HUES48 (cell line): ENCODE measurements around the gene SH2D3C.

Source experiments
- H3K27ac ChIP-seq: one replicate; pipeline ENCODE4 v1.7.0; 2013; ENCODE audit warnings: low read depth, low read length, inconsistent platforms
- H3K27me3 ChIP-seq: 2 replicates; pipeline ENCODE4 v1.6.1; 2013; ENCODE audit warnings: mild to moderate bottlenecking, low read length; ENCODE audit not compliant: control insufficient read depth, insufficient read depth
- H3K36me3 ChIP-seq: 2 replicates; pipeline ENCODE4 v1.6.1; 2013; ENCODE audit warnings: low read length; ENCODE audit not compliant: control insufficient read depth, insufficient read depth
- H3K4me1 ChIP-seq: 2 replicates; pipeline ENCODE4 v1.6.1; 2013; ENCODE audit warnings: mild to moderate bottlenecking, low read length; ENCODE audit not compliant: control insufficient read depth, insufficient read depth
- H3K4me3 ChIP-seq: 2 replicates; pipeline ENCODE4 v1.5.1; 2013; ENCODE audit warnings: mild to moderate bottlenecking, low read depth, low read length
- H3K9ac ChIP-seq: 2 replicates; pipeline ENCODE4 v1.6.1; 2013; ENCODE audit warnings: mild to moderate bottlenecking, low read depth, low read length, moderate library complexity
- H3K9me3 ChIP-seq: 2 replicates; pipeline ENCODE4 v1.6.1; 2013; ENCODE audit warnings: low read length; ENCODE audit not compliant: control insufficient read depth, insufficient read depth

The SH2D3C gene

DNA sequence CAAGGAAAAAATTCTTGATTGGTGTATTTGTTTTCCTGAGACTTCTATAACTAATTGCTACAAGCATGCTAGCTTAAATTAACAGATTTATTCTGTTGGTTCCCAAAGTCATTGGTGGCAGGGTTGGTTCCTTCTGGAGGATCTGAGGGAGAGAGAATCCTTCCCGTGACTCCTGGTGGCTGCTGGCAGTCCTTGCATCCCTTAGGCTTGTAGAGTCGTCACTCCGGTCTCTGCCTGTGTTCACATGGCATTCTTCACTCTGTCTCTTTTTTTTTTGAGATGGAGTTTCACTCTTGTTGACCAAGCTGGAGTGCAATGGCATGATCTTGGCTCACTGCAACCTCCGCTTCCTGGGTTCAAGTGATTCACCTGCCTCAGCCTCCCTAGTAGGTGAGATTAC lies 12.6 kb upstream of the SH2D3C start:
- H3K27me3 ChIP-seq: no peaks in the 10 kb centered on the region
- H3K36me3 ChIP-seq: peaks cover 64% of the 10 kb centered on the region
- peaks cover 4% of the 10 kb centered on the region; the same call in 1 of the 2 replicates for H3K4me1 ChIP-seq
- no peak overlapping the region for H3K4me3 ChIP-seq
- H3K9me3 ChIP-seq: no peaks in the 10 kb centered on the region
- no peak overlapping the region for H3K9ac ChIP-seq
- no peak overlapping the region for H3K27ac ChIP-seq

DNA sequence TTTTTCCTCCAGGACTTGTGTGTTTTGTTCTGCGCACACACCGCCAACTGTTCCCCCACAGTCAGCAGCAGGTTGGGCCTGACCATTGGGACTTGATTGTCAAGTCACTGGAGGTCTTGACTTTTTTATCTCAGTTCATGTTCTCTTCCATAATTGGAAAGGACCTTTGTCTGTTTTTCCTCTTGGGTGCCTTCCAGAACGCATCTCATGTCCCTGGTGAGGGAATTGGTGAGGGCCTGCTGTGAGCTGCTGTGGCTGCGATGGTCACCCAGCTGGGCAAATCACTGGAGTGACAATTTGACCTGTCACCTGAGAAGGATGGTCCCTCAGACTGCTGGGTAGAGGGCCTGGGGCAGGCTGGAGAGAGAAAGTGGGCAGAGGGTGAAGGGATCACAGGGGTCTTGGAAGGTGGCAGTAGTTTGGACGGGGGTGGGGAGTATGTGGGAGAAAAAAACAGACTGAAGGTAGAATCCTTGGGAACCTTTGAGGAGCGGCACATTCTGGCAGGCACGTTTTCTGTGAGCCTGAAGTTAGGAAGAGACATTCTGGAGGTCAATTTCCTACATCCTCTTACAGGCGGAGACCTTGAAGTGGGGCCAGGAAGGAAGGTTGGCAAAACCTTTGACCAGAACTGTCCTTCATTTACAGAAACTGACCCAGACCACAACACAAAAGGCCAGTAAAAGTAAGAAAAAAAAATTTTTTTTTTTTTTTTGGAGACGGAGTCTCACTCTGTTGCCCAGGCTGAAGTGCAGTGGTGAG lies 11.8 kb upstream of the SH2D3C start:
- Histone ChIP-seq H3K4me3 (no peak overlapping the region), H3K9ac (no peak overlapping the region), H3K27me3 (no peaks in the 10 kb centered on the region), H3K36me3 (peaks cover 64% of the 10 kb centered on the region), H3K9me3 (no peaks in the 10 kb centered on the region), H3K27ac (no peak overlapping the region), H3K4me1 (peaks cover 4% of the 10 kb centered on the region; the same call in 1 of the 2 replicates)

DNA sequence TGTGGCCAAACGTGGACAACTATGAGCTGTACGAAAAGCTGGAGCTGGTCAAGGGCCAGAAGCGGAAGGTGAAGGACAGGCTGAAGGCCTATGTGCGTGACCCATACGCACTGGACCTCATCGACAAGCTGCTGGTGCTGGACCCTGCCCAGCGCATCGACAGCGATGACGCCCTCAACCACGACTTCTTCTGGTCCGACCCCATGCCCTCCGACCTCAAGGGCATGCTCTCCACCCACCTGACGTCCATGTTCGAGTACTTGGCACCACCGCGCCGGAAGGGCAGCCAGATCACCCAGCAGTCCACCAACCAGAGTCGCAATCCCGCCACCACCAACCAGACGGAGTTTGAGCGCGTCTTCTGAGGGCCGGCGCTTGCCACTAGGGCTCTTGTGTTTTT lies 10.7 kb upstream of the SH2D3C start:
- Histone ChIP-seq H3K36me3 (peaks cover 64% of the 10 kb centered on the region), H3K9ac (no peak overlapping the region), H3K27ac (no peak overlapping the region), H3K4me3 (no peak overlapping the region), H3K27me3 (no peaks in the 10 kb centered on the region), H3K4me1 (peaks cover 7% of the 10 kb centered on the region; the same call in 1 of the 2 replicates), H3K9me3 (no peaks in the 10 kb centered on the region)

DNA sequence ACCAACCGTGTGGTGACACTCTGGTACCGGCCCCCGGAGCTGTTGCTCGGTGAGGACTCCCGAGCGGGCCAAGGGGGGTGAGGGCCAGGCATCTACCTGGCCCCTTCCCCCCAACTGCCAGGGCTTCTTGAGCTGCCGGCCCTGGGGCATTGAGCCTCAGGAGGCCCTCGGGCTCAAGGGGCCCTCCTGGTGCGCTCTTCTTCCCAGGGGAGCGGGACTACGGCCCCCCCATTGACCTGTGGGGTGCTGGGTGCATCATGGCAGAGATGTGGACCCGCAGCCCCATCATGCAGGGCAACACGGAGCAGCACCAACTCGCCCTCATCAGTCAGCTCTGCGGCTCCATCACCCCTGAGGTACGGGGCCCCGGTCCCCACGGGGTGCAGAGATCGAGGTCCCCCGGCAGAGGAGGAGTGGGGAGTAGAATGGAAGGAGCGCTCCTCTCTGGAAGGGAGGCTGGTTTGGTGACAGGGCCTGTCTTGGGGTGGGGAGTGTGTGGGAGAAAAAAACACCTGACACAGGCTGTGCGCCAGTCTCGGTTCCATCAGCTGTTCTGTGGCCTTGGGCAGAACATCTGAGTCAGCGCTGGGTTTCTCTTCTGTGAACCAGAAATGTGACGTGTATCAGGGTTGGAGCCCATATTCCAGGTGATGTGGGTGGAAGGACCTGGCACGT lies 10.0 kb upstream of the SH2D3C start:
- Histone ChIP-seq H3K36me3 (peaks cover 64% of the 10 kb centered on the region), H3K4me1 (peaks cover 7% of the 10 kb centered on the region; the same call in 1 of the 2 replicates), H3K27ac (no peak overlapping the region), H3K27me3 (no peaks in the 10 kb centered on the region), H3K9me3 (no peaks in the 10 kb centered on the region), H3K4me3 (no peak overlapping the region), H3K9ac (no peak overlapping the region)

GRCh38 chr9:127786773-127787104 lies 8.3 kb upstream of the SH2D3C start:
- Histone ChIP-seq H3K9me3 (no peaks in the 10 kb centered on the region), H3K4me3 (peak overlapping the region; percentile 97), H3K27ac (peak overlapping the region; percentile 96), H3K27me3 (no peaks in the 10 kb centered on the region), H3K9ac (peak overlapping the region; percentile 88), H3K36me3 (peaks cover 49% of the 10 kb centered on the region), H3K4me1 (peaks cover 7% of the 10 kb centered on the region; the same call in 1 of the 2 replicates)

- Histone ChIP-seq H3K36me3 (peaks cover 43% of the 10 kb centered on the region), H3K4me3 (peak within 1 kb of the TSS; percentile 97), H3K27me3 (no peaks in the 10 kb centered on the region), H3K9me3 (no peaks in the 10 kb centered on the region), H3K9ac (peak within 1 kb of the TSS; percentile 88), H3K4me1 (peaks cover 7% of the 10 kb centered on the region; the same call in 1 of the 2 replicates), H3K27ac (peak within 1 kb of the TSS; percentile 96)
Observed at GRCh38 chr9:127785933-127786772, 7.7 kb upstream of the SH2D3C start, which contains the start of gene CDK9. Gene CDK9 (plus strand): TSS chr9:127786034. CDS start chr9:127786149, 115 bp downstream.

DNA sequence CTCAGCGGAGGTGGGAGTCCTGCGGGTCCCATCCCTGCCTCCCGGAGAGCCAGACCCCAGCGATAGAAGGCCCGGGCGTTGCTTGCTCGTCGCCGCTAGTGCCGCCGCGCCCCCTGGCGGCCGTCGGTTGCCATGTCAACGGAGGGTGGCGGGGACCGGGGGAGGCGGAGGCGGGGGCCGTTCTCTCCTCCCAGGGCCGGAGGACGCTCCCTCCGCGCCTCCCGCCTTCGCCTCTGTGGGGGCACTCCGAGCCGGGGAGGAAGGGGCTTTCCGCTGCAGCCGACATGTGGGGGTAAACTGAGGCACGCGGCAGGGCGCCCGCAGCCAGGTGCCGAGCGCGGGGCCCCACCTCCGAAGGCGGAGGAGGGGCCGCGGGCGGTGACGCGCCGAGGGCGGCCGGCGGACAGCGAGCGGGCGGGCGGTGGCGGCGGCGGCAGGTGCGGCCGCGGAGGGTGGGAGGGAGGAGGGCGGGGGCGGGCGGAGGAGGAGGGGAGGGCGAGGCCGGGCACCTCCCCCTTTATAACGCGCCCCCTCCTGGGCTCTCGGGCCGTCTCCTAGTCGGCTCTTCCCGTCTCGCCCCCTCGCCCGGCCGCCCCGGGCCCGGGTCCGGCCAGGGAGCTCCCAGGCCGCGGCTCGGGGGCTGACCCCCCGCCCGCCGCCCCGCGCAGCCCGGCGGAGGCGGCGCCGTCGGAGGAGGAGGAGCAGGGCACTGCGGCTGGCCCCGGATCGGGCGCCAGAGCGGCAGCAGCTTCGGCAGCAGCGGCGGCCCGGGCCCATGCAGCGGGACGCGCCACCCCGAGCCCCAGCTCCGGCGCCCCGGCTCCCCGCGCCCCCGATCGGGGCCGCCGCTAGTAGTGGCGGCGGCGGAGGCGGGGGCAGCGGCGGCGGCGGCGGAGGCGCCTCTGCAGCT lies 6.8 kb upstream of the SH2D3C start:
- no peaks in the 10 kb centered on the region for H3K27me3 ChIP-seq
- H3K4me1 ChIP-seq: peaks cover 12% of the 10 kb centered on the region
- H3K9me3 ChIP-seq: no peaks in the 10 kb centered on the region
- H3K9ac ChIP-seq: no peak overlapping the region; the same call in 1 of the 2 replicates
- peak overlapping the region; percentile 97 for H3K4me3 ChIP-seq
- peaks cover 34% of the 10 kb centered on the region for H3K36me3 ChIP-seq
- peak overlapping the region; percentile 66 for H3K27ac ChIP-seq

- Histone ChIP-seq H3K27me3 (no peaks in the 10 kb centered on the region), H3K36me3 (peaks cover 15% of the 10 kb centered on the region), H3K4me3 (no peak overlapping the region), H3K4me1 (peaks cover 13% of the 10 kb centered on the region), H3K27ac (no peak overlapping the region), H3K9ac (no peak overlapping the region), H3K9me3 (no peaks in the 10 kb centered on the region)
Observed at GRCh38 chr9:127783111-127784008, 4.9 kb upstream of the SH2D3C start.

- Histone ChIP-seq H3K9ac (no peak overlapping the region), H3K36me3 (no peaks in the 10 kb centered on the region), H3K27me3 (no peaks in the 10 kb centered on the region), H3K4me1 (peaks cover 9% of the 10 kb centered on the region), H3K4me3 (no peak overlapping the region), H3K27ac (no peak overlapping the region), H3K9me3 (no peaks in the 10 kb centered on the region)
Observed at GRCh38 chr9:127781806-127782205, 3.3 kb upstream of the SH2D3C start.
